SU-DHL-6 (cell line): ENCODE data around the gene INSIG1.

ENCODE experiments used
- EZH2phosphoT487 ChIP-seq: fragments of 200-600 bp; sonication (generic), shearing (Covaris generic); conservative IDR thresholded peaks from 2 replicates; pipeline ENCODE4 v1.6.1; 2018; ENCODE audit warnings: mild to moderate bottlenecking, antibody characterized with exemption, low read length, moderate library complexity, mixed read lengths
- TF ChIP-seq, protein P1 (sequence below): fragments of 200-600 bp; sonication (generic); IDR thresholded peaks from one replicate; pipeline ENCODE4 v1.5.1; 2017; ENCODE audit warnings: antibody characterized with exemption, mild to moderate bottlenecking, low read length, moderate library complexity; ENCODE audit not compliant: insufficient read depth, poor library complexity, severe bottlenecking

DNA sequence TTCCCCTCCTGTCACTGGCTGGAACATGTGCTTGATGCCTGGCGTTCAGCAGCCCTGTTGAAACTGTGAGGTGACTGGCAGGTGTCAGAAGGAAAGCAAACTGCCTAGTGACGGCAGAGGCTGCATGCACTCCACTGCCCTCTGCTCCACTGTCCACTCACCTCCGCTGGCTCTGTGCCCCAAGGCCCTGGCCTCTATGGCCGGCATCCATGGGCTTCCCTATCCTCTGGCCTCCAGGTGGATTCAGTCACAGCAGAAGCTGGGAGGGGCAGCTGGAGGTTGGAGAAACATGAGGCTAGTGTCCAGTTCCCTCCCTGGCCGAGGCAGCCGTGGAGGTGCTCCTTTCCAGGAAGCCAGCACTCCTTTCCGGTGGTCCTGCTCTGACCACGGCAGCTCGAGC lies 31.2 kb upstream of the INSIG1 start:
- TF ChIP-seq, protein P1, sequence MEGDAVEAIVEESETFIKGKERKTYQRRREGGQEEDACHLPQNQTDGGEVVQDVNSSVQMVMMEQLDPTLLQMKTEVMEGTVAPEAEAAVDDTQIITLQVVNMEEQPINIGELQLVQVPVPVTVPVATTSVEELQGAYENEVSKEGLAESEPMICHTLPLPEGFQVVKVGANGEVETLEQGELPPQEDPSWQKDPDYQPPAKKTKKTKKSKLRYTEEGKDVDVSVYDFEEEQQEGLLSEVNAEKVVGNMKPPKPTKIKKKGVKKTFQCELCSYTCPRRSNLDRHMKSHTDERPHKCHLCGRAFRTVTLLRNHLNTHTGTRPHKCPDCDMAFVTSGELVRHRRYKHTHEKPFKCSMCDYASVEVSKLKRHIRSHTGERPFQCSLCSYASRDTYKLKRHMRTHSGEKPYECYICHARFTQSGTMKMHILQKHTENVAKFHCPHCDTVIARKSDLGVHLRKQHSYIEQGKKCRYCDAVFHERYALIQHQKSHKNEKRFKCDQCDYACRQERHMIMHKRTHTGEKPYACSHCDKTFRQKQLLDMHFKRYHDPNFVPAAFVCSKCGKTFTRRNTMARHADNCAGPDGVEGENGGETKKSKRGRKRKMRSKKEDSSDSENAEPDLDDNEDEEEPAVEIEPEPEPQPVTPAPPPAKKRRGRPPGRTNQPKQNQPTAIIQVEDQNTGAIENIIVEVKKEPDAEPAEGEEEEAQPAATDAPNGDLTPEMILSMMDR: no peak
- TF ChIP-seq EZH2phosphoT487: no peak
